ENCODE measurements around the gene TMC4. TPM values are rescaled to one million over a fixed set of nuclear protein-coding genes. Genes with fewer than 3 reads are reported as not detected.
A peak's percentile ranks its signal among the peaks of the same experiment; 100 is the strongest.

Gene TMC4
- total RNA-seq, 1 experiment from 2014 or later: 38.9 TPM

DNA sequence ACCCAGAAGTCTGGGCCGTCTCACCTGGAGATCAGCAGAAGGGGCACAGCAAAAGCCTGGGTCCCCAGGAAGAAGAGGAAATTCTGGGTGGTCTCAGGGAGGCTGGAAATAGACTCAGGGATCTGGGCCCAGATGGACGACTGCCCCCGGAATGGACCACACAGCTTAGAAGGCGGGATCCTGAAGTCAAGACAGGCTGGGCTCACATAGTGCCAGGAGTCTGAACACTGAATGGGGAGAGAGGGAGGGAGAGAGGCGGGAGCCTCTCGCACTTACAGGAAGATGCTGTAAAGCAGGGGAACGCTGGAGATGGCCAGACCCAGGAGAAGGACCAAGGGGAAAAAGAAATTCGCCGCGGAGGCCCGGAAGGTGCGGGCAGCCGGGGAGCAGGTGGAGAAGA, 12.1 kb downstream of the TMC4 start:
- POLR2A ChIA-PET: interaction anchor here (2.9 to 3.4 kb wide), 2 partner anchors 24 to 29 kb away, joined by 23 to 30 read pairs; partner anchors contain the start of genes CNOT3, MBOAT7 and TSEN34
- Mint-ChIP-seq H3K4me3 (ENCODE audit: unreplicated experiment) (peak overlapping the region; percentile 79), H3K36me3 (ENCODE audit: insufficient read depth, unreplicated experiment) (peaks cover 74% of the 10 kb centered on the region), H3K27ac (ENCODE audit: unreplicated experiment) (peak overlapping the region; percentile 87), H3K9me3 (ENCODE audit: unreplicated experiment) (peaks cover 10% of the 10 kb centered on the region), H3K4me1 (ENCODE audit: low read depth, unreplicated experiment) (peaks cover 47% of the 10 kb centered on the region), H3K27me3 (ENCODE audit: insufficient read depth, unreplicated experiment) (no peaks in the 10 kb centered on the region)
- no TSS peak for BruUV-seq (replicated peaks)
- Histone ChIP-seq H3K4me1 (peaks cover 24% of the 10 kb centered on the region), H3K27me3 (replicated peaks; ENCODE audit: control insufficient read depth, insufficient read depth, low read length) (no peaks in the 10 kb centered on the region), H3K4me3 (ENCODE audit: low read depth, low read length) (peak overlapping the region; percentile 53), H3K9me3 (no peaks in the 10 kb centered on the region), H3K36me3 (ENCODE audit: control insufficient read depth, insufficient read depth, low read length) (0 out of 2 replicates have a peak, but pooled peaks cover 2% of the 10 kb centered on the region)
- CTCF ChIA-PET: interaction anchor here (0.7 to 1.3 kb wide), 2 partner anchors 12 to 24 kb away, joined by 3 read pairs; no protein-coding TSS in a partner anchor
- TF ChIP-seq, protein P1, sequence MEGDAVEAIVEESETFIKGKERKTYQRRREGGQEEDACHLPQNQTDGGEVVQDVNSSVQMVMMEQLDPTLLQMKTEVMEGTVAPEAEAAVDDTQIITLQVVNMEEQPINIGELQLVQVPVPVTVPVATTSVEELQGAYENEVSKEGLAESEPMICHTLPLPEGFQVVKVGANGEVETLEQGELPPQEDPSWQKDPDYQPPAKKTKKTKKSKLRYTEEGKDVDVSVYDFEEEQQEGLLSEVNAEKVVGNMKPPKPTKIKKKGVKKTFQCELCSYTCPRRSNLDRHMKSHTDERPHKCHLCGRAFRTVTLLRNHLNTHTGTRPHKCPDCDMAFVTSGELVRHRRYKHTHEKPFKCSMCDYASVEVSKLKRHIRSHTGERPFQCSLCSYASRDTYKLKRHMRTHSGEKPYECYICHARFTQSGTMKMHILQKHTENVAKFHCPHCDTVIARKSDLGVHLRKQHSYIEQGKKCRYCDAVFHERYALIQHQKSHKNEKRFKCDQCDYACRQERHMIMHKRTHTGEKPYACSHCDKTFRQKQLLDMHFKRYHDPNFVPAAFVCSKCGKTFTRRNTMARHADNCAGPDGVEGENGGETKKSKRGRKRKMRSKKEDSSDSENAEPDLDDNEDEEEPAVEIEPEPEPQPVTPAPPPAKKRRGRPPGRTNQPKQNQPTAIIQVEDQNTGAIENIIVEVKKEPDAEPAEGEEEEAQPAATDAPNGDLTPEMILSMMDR (IDR thresholded peaks at IDR 0.05; ENCODE audit: insufficient read depth in 1 of 2, low read depth in 1 of 2, low read length in 1 of 2, severe bottlenecking in 1 of 2, unreplicated experiment in 1 of 2): no peak
- intact Hi-C loops (cut with micrococcal nuclease; ENCODE audit: unreplicated experiment): no loop called here
- DNase-seq: no peak

DNA sequence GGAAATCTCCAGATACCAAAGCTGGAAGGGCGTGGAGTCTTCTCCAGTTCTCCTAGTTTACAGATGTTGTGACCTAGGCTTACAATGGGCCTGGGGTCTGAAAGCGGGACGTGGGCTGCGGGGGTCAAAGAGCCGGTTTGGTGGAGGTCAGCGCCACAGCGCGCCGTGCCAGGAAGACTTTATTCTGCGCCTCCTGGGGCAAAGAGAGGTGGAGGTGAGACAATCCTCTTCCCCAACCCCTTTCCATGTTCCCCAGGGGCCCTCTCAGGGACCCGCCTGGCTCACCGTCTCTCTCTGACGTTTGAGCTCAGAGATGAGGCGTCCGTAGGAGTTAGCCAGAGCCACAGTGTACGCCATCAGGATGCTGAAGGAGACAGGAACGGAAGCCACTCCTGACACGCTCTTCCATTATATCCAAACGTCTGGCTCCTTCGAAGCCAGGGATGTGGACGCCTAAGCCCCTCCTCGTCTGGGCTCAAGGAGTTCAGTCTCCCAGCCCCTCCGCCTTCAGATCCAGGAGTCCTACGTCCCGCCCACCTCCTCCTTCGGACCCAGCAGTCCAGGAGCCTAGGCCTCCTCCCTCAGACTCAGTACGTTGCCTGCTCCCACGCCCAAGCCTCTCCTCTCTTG, 12.7 kb downstream of the TMC4 start:
- Histone ChIP-seq H3K4me3 (ENCODE audit: low read depth, low read length) (peak overlapping the region; percentile 53), H3K9me3 (no peaks in the 10 kb centered on the region), H3K4me1 (peaks cover 24% of the 10 kb centered on the region), H3K27me3 (replicated peaks; ENCODE audit: control insufficient read depth, insufficient read depth, low read length) (no peaks in the 10 kb centered on the region), H3K36me3 (ENCODE audit: control insufficient read depth, insufficient read depth, low read length) (0 out of 2 replicates have a peak, but pooled peaks cover 2% of the 10 kb centered on the region)
- Mint-ChIP-seq H3K4me3 (ENCODE audit: unreplicated experiment) (peak overlapping the region; percentile 79), H3K36me3 (ENCODE audit: insufficient read depth, unreplicated experiment) (peaks cover 75% of the 10 kb centered on the region), H3K4me1 (ENCODE audit: low read depth, unreplicated experiment) (peaks cover 42% of the 10 kb centered on the region), H3K27ac (ENCODE audit: unreplicated experiment) (peak overlapping the region; percentile 87), H3K27me3 (ENCODE audit: insufficient read depth, unreplicated experiment) (no peaks in the 10 kb centered on the region), H3K9me3 (ENCODE audit: unreplicated experiment) (peaks cover 4% of the 10 kb centered on the region)
- ChIA-PET POLR2A (interaction anchor here (1.5 to 3.4 kb wide), 4 partner anchors 23 to 289 kb away, joined by 3 to 30 read pairs (median 14); partner anchors contain the start of genes CNOT3, LENG8, MBOAT7 and TSEN34), CTCF (interaction anchor here (1.1 to 2.3 kb wide), 5 partner anchors 8 to 29 kb away, joined by 3 to 14 read pairs (median 7); partner anchors contain the start of genes CNOT3, MBOAT7 and TMC4)
- intact Hi-C loops (cut with micrococcal nuclease; ENCODE audit: unreplicated experiment): no loop called here
- BruUV-seq (replicated peaks): TSS peak; percentile 79
- TF ChIP-seq, protein P1 (IDR thresholded peaks at IDR 0.05; ENCODE audit: insufficient read depth in 1 of 2, low read depth in 1 of 2, low read length in 1 of 2, severe bottlenecking in 1 of 2, unreplicated experiment in 1 of 2): no peak
- DNase-seq: no peak

DNA sequence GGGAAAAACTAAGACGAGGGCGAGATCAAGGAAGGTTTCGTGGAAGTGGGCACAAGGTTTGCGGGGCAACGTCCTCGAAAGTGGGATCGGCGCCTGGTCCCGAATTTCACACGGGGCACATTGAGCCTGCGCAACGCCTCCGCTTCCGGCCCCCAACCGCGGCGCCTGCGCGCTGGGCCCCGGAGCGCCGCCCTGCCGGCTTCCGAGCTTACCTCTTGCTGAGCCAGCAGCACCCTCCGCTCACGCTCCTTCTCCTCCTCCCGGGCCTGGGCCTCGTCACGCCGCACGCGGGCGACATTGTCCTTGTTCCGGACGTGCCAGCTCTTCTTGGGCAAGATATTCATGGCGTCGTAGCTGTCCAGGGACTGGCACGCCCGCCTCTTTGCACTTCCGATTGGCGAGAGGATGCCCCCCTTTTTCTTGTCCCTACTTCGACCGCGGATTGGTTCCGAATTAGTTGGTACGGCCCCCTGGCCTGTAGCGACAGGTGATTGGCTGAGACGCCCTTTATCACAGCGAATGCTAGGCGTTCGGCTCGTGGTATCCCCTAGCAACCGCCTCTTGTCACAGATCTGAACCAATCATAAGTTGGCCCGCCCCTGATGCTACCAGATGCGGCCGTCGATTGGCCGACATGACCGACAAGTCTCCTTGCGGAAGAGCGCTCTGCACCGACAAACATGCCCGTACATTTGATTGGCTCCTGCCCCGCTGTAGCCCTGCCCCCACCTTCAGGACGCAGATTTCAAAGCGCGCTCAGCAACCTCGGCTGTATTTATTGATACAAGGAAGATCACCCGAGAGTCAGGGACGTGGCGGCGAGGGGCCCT, 13.4 kb downstream of the TMC4 start, which contains the start of gene LENG1:
LENG1 (minus strand) TSS at position 370 of the 830 bp plus-strand sequence; CDS start at position 344, 26 bp downstream.
- Mint-ChIP-seq H3K36me3 (ENCODE audit: insufficient read depth, unreplicated experiment) (peaks cover 76% of the 10 kb centered on the region), H3K4me1 (ENCODE audit: low read depth, unreplicated experiment) (peaks cover 39% of the 10 kb centered on the region), H3K9me3 (ENCODE audit: unreplicated experiment) (no peaks in the 10 kb centered on the region), H3K27ac (ENCODE audit: unreplicated experiment) (peak within 1 kb of the TSS; percentile 87), H3K4me3 (ENCODE audit: unreplicated experiment) (peak within 1 kb of the TSS; percentile 79), H3K27me3 (ENCODE audit: insufficient read depth, unreplicated experiment) (no peaks in the 10 kb centered on the region)
- ChIA-PET POLR2A (interaction anchor here (0.6 to 3.4 kb wide), 6 partner anchors 14 to 289 kb away, joined by 3 to 30 read pairs (median 4); partner anchors contain the start of genes CNOT3, LENG8, MBOAT7 and PRPF31), CTCF (interaction anchor here (0.7 to 2.3 kb wide), 5 partner anchors 9 to 29 kb away, joined by 3 to 14 read pairs (median 7); partner anchors contain the start of genes CNOT3, MBOAT7 and TMC4)
- peak; percentile 99 to 100 for DNase-seq
- TF ChIP-seq, protein P1 (IDR thresholded peaks at IDR 0.05; ENCODE audit: insufficient read depth in 1 of 2, low read depth in 1 of 2, low read length in 1 of 2, severe bottlenecking in 1 of 2, unreplicated experiment in 1 of 2): peak in 1 of 2 experiments; percentile 34
- intact Hi-C loops (cut with micrococcal nuclease; ENCODE audit: unreplicated experiment): loop anchor here (1.0 kb wide), 2 partner anchors 22 to 30 kb away; partner anchors contain the start of genes CNOT3 and MBOAT7
- Histone ChIP-seq H3K9me3 (no peaks in the 10 kb centered on the region), H3K27me3 (replicated peaks; ENCODE audit: control insufficient read depth, insufficient read depth, low read length) (no peaks in the 10 kb centered on the region), H3K36me3 (ENCODE audit: control insufficient read depth, insufficient read depth, low read length) (0 out of 2 replicates have a peak, but pooled peaks cover 2% of the 10 kb centered on the region), H3K4me1 (peaks cover 24% of the 10 kb centered on the region), H3K4me3 (ENCODE audit: low read depth, low read length) (peak within 1 kb of the TSS; percentile 62)
- no TSS peak for BruUV-seq (replicated peaks)
